Ovary (tissue), 9 donors: Measurements from ENCODE around the gene ADAMTS20. TPM values are rescaled to one million over a fixed set of nuclear protein-coding genes. Genes with fewer than 3 reads are reported as not detected.

ENCODE experiments used
- DNase-seq, 5 donors: peaks; one replicate each; pipeline ENCODE4 v3.0.0-alpha.2; 2019 to 2020
- H3K27ac ChIP-seq, 2 donors: fragments of 200-600 bp; one replicate each; pipeline versions ENCODE4 v1.5.1 to v1.8.0; 2019 to 2022
- H3K27me3 ChIP-seq: fragments of 200-600 bp; one replicate; pipeline ENCODE4 v1.8.0; 2022
- H3K36me3 ChIP-seq: fragments of 200-600 bp; sonication (generic); one replicate; pipeline ENCODE4 v1.5.1; 2019
- H3K4me1 ChIP-seq: one replicate; pipeline ENCODE4 v1.8.1; 2013; ENCODE audit warnings: mild to moderate bottlenecking, moderate library complexity; ENCODE audit not compliant: insufficient read depth
- H3K4me3 ChIP-seq: fragments of 200-600 bp; sonication (generic); one replicate; pipeline ENCODE4 v1.5.1; 2017
- H3K9me3 ChIP-seq, 2 donors: fragments of 200-600 bp in 1 of 2; sonication (generic) in 1 of 2; one replicate each; pipeline versions ENCODE4 v1.5.1 to v1.8.1; 2013 to 2019; ENCODE audit warnings: mild to moderate bottlenecking in 1 of 2, moderate library complexity in 1 of 2
- EP300 ChIP-seq: sonication (generic); formaldehyde crosslinking; IDR thresholded peaks from one replicate; pipeline ENCODE4 v1.6.1; 2017; ENCODE audit warnings: antibody characterized with exemption
- POLR2A ChIP-seq: fragments of 450-650 bp; IDR thresholded peaks from one replicate; pipeline ENCODE4 v1.6.1; 2017; ENCODE audit warnings: antibody characterized with exemption, mild to moderate bottlenecking, moderate library complexity
- WGBS, 3 donors: extraction: QIAGEN DNeasy Blood & Tissue Kit in 1 of 3; methylation state at CpG; one replicate each; pipeline versions ENCODE4 v1.1.5 to v1.1.7; 2013 to 2017; 5-methylcytosine and 5-hydroxymethylcytosine counted together
- intact Hi-C, 4 donors: fragments of 100-400 bp; cut with DNase I; formaldehyde crosslinking; loops; one replicate each; pipeline versions ENCODE4 v1.11.0 to v1.15.1; 2022 to 2023
- polyA plus RNA-seq, 2 donors: library from polyadenylated mRNA; stranded (reverse); fragments of 200-250 nt in 1 of 2; fragments of 350-450 nt in 1 of 2; fragmentation: Illumina TruSeq in 1 of 2; extraction: RNeasy Lipid Tissue Mini Kit (QIAGEN cat#74804) in 1 of 2; gene quantifications; one replicate each; pipeline ENCODE4 v1.2.3, GENCODE V29; 2013 to 2014
- total RNA-seq, 7 donors: library from RNA; depleted of rRNA in 2 of 7; stranded (reverse); fragments of >200 nt in 2 of 7; fragmentation: NEBNext Ultra II Directional in 3 of 7; extraction: Animal tissue kit (Norgen Biotek cat#: 25700) in 3 of 7; gene quantifications; one replicate each; pipeline versions ENCODE4 v1.1.0 to v1.2.4, GENCODE V29; 2016 to 2023
- TF ChIP-seq, protein P1 (sequence below), 3 donors: fragments of 450-650 bp in 2 of 3; fragments of 200-600 bp in 1 of 3; IDR thresholded peaks; one replicate each; pipeline versions ENCODE4 v1.5.1 to v1.8.0; 2016 to 2022; ENCODE audit warnings: antibody characterized with exemption in 3 of 3, mild to moderate bottlenecking in 1 of 3
- donor health status: DM: no; HTN: no; CAD: no; lungs with moderate emphysema.
- donor health status: DM: no; HTN: no; CAD: no.
- donor health status: Bipolar disorder and iron deficiency.
- donor health status: DM: yes; HTN: yes; CAD: no.
- donor health status: DM: no; HTN: no; CAD: no.
- donor health status: DM: yes; HTN: yes; CAD: no.

ADAMTS20 gene
- total and polyA plus RNA-seq, 9 donors, result 0.23 TPM; not detected in 8

DNA sequence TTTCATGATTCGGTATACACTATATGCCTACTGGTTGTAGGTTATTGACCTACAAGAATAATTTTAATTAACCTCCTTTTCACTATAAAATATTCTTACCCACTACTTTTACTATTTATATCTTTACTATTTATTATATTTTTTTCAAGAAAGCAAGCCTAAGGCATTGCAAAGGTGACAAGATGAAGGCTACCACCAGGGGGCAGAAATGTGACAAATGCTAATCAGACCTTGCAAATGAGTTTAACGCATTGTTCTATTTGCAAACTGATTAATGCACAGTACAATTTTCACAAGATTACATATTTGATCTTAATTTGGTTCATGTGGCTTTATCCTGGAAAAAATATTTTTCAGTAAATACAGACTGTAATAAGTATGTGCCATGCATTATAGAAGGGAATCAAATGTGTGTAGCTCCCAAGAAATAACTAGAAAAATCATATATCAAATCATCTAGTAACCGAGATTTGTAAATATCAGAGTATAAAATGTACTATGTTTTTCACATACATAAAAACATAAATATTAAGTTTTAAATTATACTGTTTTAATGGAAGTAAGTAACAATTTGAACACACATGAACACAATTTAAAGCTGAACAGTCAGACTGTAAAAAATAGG lies 107.0 kb downstream of the ADAMTS20 start:
- 52 to 70% (median 57%) methylated on average over 3 of the region's 3 CpGs for WGBS, 3 donors
- TF ChIP-seq EP300 (no peak), POLR2A (no peak)
- TF ChIP-seq, protein P1, sequence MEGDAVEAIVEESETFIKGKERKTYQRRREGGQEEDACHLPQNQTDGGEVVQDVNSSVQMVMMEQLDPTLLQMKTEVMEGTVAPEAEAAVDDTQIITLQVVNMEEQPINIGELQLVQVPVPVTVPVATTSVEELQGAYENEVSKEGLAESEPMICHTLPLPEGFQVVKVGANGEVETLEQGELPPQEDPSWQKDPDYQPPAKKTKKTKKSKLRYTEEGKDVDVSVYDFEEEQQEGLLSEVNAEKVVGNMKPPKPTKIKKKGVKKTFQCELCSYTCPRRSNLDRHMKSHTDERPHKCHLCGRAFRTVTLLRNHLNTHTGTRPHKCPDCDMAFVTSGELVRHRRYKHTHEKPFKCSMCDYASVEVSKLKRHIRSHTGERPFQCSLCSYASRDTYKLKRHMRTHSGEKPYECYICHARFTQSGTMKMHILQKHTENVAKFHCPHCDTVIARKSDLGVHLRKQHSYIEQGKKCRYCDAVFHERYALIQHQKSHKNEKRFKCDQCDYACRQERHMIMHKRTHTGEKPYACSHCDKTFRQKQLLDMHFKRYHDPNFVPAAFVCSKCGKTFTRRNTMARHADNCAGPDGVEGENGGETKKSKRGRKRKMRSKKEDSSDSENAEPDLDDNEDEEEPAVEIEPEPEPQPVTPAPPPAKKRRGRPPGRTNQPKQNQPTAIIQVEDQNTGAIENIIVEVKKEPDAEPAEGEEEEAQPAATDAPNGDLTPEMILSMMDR (IDR thresholded peaks at IDR 0.05), result peak in 1 of 3 donors; percentile 8

DNA sequence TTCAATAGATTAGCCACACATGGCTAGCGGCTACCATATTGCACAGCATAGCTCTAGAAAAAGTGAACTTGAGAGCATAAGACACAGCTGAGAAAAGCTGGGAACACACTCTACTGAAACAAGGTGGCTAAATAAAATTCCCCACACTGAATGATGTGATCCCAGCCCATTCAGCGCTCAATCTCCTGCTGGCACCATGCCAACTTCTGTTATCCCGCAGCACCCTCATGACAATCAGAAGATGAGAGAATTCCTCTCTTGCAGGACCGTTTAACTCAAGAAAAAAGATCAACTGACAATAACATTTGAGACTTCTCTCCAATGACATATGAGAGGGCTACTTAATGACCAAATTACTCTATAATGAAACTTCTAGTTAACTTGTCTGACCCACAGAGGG lies 115.4 kb downstream of the ADAMTS20 start:
- no peaks in the 10 kb centered on the region for H3K4me1 ChIP-seq

More for the DNA sequence above, 107.0 kb downstream of the ADAMTS20 start:
- Histone ChIP-seq H3K36me3 (no peaks in the 10 kb centered on the region), H3K9me3 (no peaks in the 10 kb centered on the region), H3K27ac (no peak overlapping the region), H3K27me3 (no peaks in the 10 kb centered on the region), H3K4me3 (no peak overlapping the region), H3K4me1 (no peaks in the 10 kb centered on the region)
- no peak for DNase-seq
- intact Hi-C loops, result loop anchor here in 1 of 4 donors (5.0 kb wide), 1 partner anchor 1437 kb away; no protein-coding TSS in a partner anchor

DNA sequence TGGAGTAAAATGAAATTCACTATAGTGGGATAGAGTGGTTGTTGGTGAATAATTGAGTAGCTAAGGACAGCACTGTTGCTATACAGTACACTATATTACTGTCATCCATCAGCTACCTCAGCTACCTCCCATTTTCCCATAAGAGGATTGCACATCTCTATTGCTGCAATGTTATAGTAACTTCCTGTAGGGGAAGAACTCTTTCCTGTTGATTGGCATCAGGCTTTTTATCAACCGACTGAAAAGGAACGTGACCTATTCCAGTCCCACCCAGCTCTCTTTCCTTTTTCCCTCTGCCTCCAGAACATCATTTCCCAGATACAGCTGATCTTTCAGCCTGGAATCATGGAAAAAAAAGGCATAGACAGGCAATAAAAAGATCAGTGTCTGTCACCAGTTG lies 117.4 kb downstream of the ADAMTS20 start:
- no peaks in the 10 kb centered on the region for H3K27me3 ChIP-seq
- no peak overlapping the region for H3K27ac ChIP-seq
- intact Hi-C loops, result no loop called here
- no peaks in the 10 kb centered on the region for H3K9me3 ChIP-seq
- H3K4me3 ChIP-seq, result no peak overlapping the region
- no peaks in the 10 kb centered on the region for H3K4me1 ChIP-seq
- TF ChIP-seq, protein P1 (IDR thresholded peaks at IDR 0.05), result no peak
- TF ChIP-seq EP300, result no peak
- TF ChIP-seq POLR2A, result no peak
- no peak for DNase-seq
- no peaks in the 10 kb centered on the region for H3K36me3 ChIP-seq
- 18 to 92% (median 63%) methylated on average over 2 of the region's 2 CpGs for WGBS, 3 donors

More for the DNA sequence above, 115.4 kb downstream of the ADAMTS20 start:
- Histone ChIP-seq H3K9me3 (no peaks in the 10 kb centered on the region), H3K27ac (no peak overlapping the region), H3K27me3 (no peaks in the 10 kb centered on the region), H3K4me3 (no peak overlapping the region), H3K36me3 (no peaks in the 10 kb centered on the region)
- DNase-seq, result no peak
- intact Hi-C loops, result no loop called here
- 76 to 81% (median 80%) methylated on average over 4 of the region's 4 CpGs for WGBS, 3 donors
- TF ChIP-seq EP300 (no peak), POLR2A (no peak)
- TF ChIP-seq, protein P1 (IDR thresholded peaks at IDR 0.05), result no peak

DNA sequence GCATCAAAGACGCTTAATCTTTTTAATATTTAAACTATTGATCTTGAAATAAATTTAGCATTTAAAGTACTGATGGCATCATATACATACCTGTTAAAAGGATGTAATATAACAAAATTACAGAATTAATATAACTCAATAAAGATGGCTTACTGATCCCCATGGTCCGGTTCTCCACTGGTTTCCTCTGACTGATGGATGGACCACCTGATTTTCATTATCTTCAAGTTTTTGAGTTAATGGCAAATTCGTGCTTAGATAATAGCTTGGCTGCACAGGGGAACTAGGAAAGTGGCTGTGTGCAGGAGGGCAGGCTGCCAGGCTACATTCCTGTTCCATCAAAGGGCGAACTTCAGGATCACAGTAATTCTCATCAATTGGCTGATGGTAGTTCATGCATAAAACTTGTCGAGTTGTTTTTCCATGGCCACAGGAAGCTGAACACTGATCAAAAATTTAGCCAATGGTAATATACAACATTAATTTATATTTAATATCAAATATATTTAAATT lies 123.9 kb downstream of the ADAMTS20 start:
- Histone ChIP-seq H3K4me3 (no peak overlapping the region), H3K4me1 (no peaks in the 10 kb centered on the region), H3K27ac (no peak overlapping the region), H3K36me3 (no peaks in the 10 kb centered on the region), H3K27me3 (no peaks in the 10 kb centered on the region), H3K9me3 (no peaks in the 10 kb centered on the region)
- WGBS, 3 donors, result 73 to 77% (median 76%) methylated on average over 5 of the region's 5 CpGs
- intact Hi-C loops, result no loop called here
- no peak for DNase-seq
- TF ChIP-seq, protein P1 (IDR thresholded peaks at IDR 0.05), result no peak
- TF ChIP-seq EP300, result no peak
- no peak for TF ChIP-seq POLR2A
